ENCODE measurements around the gene CCDC112. TPM values are rescaled to one million over a fixed set of nuclear protein-coding genes. Genes with fewer than 3 reads are reported as not detected.

Gene CCDC112
- total and polyA plus RNA-seq, 9 donors, result 8.0 to 11.5 (median 10.2) TPM

GRCh38 chr5:115241881-115242642 lies 54.4 kb downstream of the CCDC112 start:
- no peaks in the 10 kb centered on the region for H3K27me3 ChIP-seq (ENCODE audit: control insufficient read depth, insufficient read depth, low read length)
- no CpG with 5 or more reads among the region's 4 CpGs for WGBS (ENCODE audit: insufficient coverage)
- H3K36me3 ChIP-seq (ENCODE audit: control insufficient read depth, insufficient read depth, low read length), result peaks cover 14% of the 10 kb centered on the region
- H3K4me1 ChIP-seq (ENCODE audit: control insufficient read depth, insufficient read depth, low read length), result no peaks in the 10 kb centered on the region
- no peaks in the 10 kb centered on the region for H3K9me3 ChIP-seq (replicated peaks; ENCODE audit: control insufficient read depth, low read depth, low read length)
- H3K27ac ChIP-seq (ENCODE audit: low read length), result no peak overlapping the region
- H3K4me3 ChIP-seq (ENCODE audit: low read length), result no peak overlapping the region
- DNase-seq, result no peak

GRCh38 chr5:115237066-115237465 lies 59.4 kb downstream of the CCDC112 start:
- H3K36me3 ChIP-seq (ENCODE audit: control insufficient read depth, insufficient read depth, low read length), result peaks cover 14% of the 10 kb centered on the region

DNA sequence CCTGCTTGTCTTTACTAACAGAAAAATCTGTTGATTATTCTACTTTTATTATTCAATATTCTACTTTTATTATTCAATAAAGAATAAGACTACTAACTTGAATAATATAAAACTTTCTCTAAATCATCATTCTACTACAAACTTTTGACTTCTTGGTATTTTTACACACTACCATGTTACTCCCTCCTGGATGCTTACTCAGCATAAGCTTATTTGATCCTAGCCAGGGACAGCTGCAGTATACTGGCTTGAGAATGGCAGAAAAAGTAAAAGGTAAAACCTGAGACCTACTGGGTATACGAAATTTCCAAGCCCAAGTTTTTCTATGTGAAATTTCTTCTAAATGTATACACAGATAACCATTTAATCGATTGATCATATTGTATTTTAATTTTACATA lies 59.9 kb downstream of the CCDC112 start:
- peaks cover 14% of the 10 kb centered on the region for H3K36me3 ChIP-seq (ENCODE audit: control insufficient read depth, insufficient read depth, low read length)
- no peaks in the 10 kb centered on the region for H3K9me3 ChIP-seq (replicated peaks; ENCODE audit: control insufficient read depth, low read depth, low read length)
- H3K27me3 ChIP-seq (ENCODE audit: control insufficient read depth, insufficient read depth, low read length), result no peaks in the 10 kb centered on the region
- WGBS (ENCODE audit: insufficient coverage), result no CpG with 5 or more reads among the region's 2 CpGs
- H3K4me1 ChIP-seq (ENCODE audit: control insufficient read depth, insufficient read depth, low read length), result no peaks in the 10 kb centered on the region
- no peak overlapping the region for H3K27ac ChIP-seq (ENCODE audit: low read length)
- no peak for DNase-seq
- H3K4me3 ChIP-seq (ENCODE audit: low read length), result no peak overlapping the region

More at GRCh38 chr5:115237066-115237465, 59.4 kb downstream of the CCDC112 start:
- no peaks in the 10 kb centered on the region for H3K9me3 ChIP-seq (replicated peaks; ENCODE audit: control insufficient read depth, low read depth, low read length)
- no peak overlapping the region for H3K27ac ChIP-seq (ENCODE audit: low read length)
- H3K4me3 ChIP-seq (ENCODE audit: low read length), result no peak overlapping the region
- WGBS (ENCODE audit: insufficient coverage), result 82% methylated on average over 2 of the region's 3 CpGs
- no peak for DNase-seq
- H3K27me3 ChIP-seq (ENCODE audit: control insufficient read depth, insufficient read depth, low read length), result no peaks in the 10 kb centered on the region
- no peaks in the 10 kb centered on the region for H3K4me1 ChIP-seq (ENCODE audit: control insufficient read depth, insufficient read depth, low read length)

- 90% methylated on average over 2 of the region's 4 CpGs for WGBS (ENCODE audit: insufficient coverage)
- H3K27ac ChIP-seq (ENCODE audit: low read length), result no peak overlapping the region
- no peak overlapping the region for H3K4me3 ChIP-seq (ENCODE audit: low read length)
- no peaks in the 10 kb centered on the region for H3K4me1 ChIP-seq (ENCODE audit: control insufficient read depth, insufficient read depth, low read length)
- no peaks in the 10 kb centered on the region for H3K9me3 ChIP-seq (replicated peaks; ENCODE audit: control insufficient read depth, low read depth, low read length)
- H3K27me3 ChIP-seq (ENCODE audit: control insufficient read depth, insufficient read depth, low read length), result no peaks in the 10 kb centered on the region
- peak; percentile 9 for DNase-seq
- H3K36me3 ChIP-seq (ENCODE audit: control insufficient read depth, insufficient read depth, low read length), result peaks cover 11% of the 10 kb centered on the region
These were observed 64.9 kb downstream of the CCDC112 start for GRCh38 chr5:115231598-115231997.

GRCh38 chr5:115229606-115230005 lies 66.8 kb downstream of the CCDC112 start:
- WGBS (ENCODE audit: insufficient coverage), result no CpG with 5 or more reads among the region's 1 CpG
- no peak for DNase-seq
- Histone ChIP-seq H3K27ac (ENCODE audit: low read length) (no peak overlapping the region), H3K4me1 (ENCODE audit: control insufficient read depth, insufficient read depth, low read length) (no peaks in the 10 kb centered on the region), H3K36me3 (ENCODE audit: control insufficient read depth, insufficient read depth, low read length) (peaks cover 11% of the 10 kb centered on the region), H3K27me3 (ENCODE audit: control insufficient read depth, insufficient read depth, low read length) (no peaks in the 10 kb centered on the region), H3K9me3 (replicated peaks; ENCODE audit: control insufficient read depth, low read depth, low read length) (no peaks in the 10 kb centered on the region), H3K4me3 (ENCODE audit: low read length) (no peak overlapping the region)

DNA sequence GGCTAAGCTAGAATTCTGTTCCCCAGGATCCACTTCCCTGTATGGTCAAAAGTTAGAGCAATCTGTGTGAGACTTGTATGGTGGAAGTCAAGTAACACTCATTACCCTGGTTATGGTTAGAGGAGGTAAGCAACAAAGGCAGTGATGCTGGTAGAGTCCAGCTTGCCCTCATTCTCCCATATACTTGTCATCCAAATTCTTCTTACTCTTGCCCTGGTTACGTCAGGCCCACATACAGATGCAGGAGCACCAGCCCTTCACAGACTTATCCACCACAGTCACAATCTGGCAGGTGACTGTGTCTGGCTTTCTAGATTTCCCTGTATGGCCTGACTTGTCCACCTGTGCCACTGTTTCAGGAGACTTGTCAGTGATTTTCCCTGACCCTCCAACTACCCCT lies 69.2 kb downstream of the CCDC112 start:
- Histone ChIP-seq H3K9me3 (replicated peaks; ENCODE audit: control insufficient read depth, low read depth, low read length) (no peaks in the 10 kb centered on the region), H3K27ac (ENCODE audit: low read length) (no peak overlapping the region), H3K27me3 (ENCODE audit: control insufficient read depth, insufficient read depth, low read length) (no peaks in the 10 kb centered on the region), H3K4me3 (ENCODE audit: low read length) (no peak overlapping the region), H3K4me1 (ENCODE audit: control insufficient read depth, insufficient read depth, low read length) (no peaks in the 10 kb centered on the region), H3K36me3 (ENCODE audit: control insufficient read depth, insufficient read depth, low read length) (peaks cover 16% of the 10 kb centered on the region)
- WGBS (ENCODE audit: insufficient coverage), result 91% methylated on average over 1 of the region's 1 CpG
- DNase-seq, result no peak

Other genes with a start within 250 kb of the CCDC112 start
- 2.0 TPM for gene TRIM36, start 126.7 kb downstream of the CCDC112 start, total RNA-seq
- 1 to 10 TPM; 1.8 to 3.4 (median 2.8) TPM for gene TRIM36, start 126.7 kb downstream of the CCDC112 start, polyA plus RNA-seq (ENCODE audit: insufficient read depth in 1 of 8, insufficient read length in 8 of 8, low replicate concordance in 1 of 8)
- 19.6 TPM for gene PGGT1B, start 33.8 kb downstream of the CCDC112 start, total RNA-seq
- 10 to 100 TPM; 11.9 to 18.9 (median 15.5) TPM for gene PGGT1B, start 33.8 kb downstream of the CCDC112 start, polyA plus RNA-seq (ENCODE audit: insufficient read depth in 1 of 8, insufficient read length in 8 of 8, low replicate concordance in 1 of 8)
- 16.7 TPM for gene FEM1C, start 248.1 kb upstream of the CCDC112 start, total RNA-seq
- 10 to 100 TPM; 16.9 to 25.2 (median 22.6) TPM for gene FEM1C, start 248.1 kb upstream of the CCDC112 start, polyA plus RNA-seq (ENCODE audit: insufficient read depth in 1 of 8, insufficient read length in 8 of 8, low replicate concordance in 1 of 8)